Sigmoid colon (tissue), 4 donors: ENCODE measurements around the gene LIN52.

Source experiments
- CTCF ChIP-seq, 4 experiments: fragments of 450-650 bp in 3 of 4; fragments of 200-600 bp in 1 of 4; IDR thresholded peaks; one replicate each; pipeline ENCODE4 v1.5.1; 2016 to 2019; ENCODE audit warnings: antibody characterized with exemption in 4 of 4, mild to moderate bottlenecking in 3 of 4, moderate library complexity in 2 of 4
- EP300 ChIP-seq, 4 donors: sonication (generic); formaldehyde crosslinking; IDR thresholded peaks; one replicate each; pipeline ENCODE4 v1.6.1; 2017; ENCODE audit warnings: antibody characterized with exemption in 4 of 4
- POLR2AphosphoS5 ChIP-seq, 4 donors: sonication (generic); formaldehyde crosslinking; IDR thresholded peaks; one replicate each; pipeline ENCODE4 v1.6.1; 2017; ENCODE audit warnings: antibody characterized with exemption in 4 of 4

GRCh38 chr14:74081491-74081890, 3.3 kb upstream of the LIN52 start:
- TF ChIP-seq CTCF (IDR thresholded peaks at IDR 0.05) (no peak), POLR2AphosphoS5 (IDR thresholded peaks at IDR 0.05) (no peak), EP300 (IDR thresholded peaks at IDR 0.05) (no peak)
